HG03095 (cell line): ENCODE data around the gene RLN1.
"Not testable (repeated sequence)": the region's sequence is repeated elsewhere in the genome, so short reads cannot be mapped to it uniquely, and the experiment has no call there.

Source experiments
- ATAC-seq: cut with Tn5 transposase; IDR thresholded peaks from one replicate; pipeline ENCODE4 v1.9.1; 2021; ENCODE audit warnings: moderate library complexity; ENCODE audit not compliant: unreplicated experiment

The RLN1 gene

GRCh38 chr9:5326187-5326586 lies 13.5 kb downstream of the RLN1 start:
- no peak for ATAC-seq

GRCh38 chr9:5321601-5322000 lies 18.1 kb downstream of the RLN1 start:
- not testable (repeated sequence) for ATAC-seq

DNA sequence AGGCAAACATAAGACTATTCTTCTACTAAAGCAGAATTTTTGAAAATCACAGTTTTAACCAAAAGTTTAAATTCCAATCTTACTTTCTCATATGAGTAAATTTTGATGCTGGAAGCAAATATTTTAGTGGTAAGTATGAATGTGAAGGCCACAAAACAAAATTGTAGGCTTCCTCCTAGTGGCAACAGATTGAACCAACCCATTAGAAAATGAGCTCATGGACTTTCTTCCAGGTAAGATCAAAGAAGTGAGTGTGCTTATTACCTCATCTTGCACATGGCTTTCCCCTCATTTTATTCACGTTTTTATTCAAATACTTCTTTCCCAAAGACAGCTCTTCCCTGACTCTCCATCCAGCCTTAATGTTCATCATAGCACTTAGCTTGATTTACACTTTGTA lies 18.6 kb downstream of the RLN1 start:
- no peak for ATAC-seq

DNA sequence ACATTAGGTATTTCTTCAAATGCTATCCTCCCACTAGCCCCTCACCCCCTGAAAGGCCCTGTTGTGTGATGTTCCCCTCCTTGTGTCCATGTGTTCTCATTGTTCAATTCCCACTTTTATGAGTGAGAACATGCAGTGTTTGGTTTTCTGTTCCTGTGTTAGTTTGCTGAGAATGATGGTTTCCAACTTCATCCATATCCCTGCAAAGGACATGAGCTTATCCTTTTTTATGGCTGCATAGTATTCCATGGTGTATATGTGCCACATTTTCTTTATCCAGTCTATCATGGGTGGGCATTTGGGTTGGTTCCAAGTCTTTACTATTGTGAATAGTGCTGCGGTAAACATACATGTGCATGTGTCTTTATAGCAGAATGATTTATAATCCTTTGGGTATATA lies 23.3 kb downstream of the RLN1 start:
- ATAC-seq = not testable (repeated sequence)

- no peak for ATAC-seq
These were observed 24.3 kb downstream of the RLN1 start for GRCh38 chr9:5315187-5315923.

DNA sequence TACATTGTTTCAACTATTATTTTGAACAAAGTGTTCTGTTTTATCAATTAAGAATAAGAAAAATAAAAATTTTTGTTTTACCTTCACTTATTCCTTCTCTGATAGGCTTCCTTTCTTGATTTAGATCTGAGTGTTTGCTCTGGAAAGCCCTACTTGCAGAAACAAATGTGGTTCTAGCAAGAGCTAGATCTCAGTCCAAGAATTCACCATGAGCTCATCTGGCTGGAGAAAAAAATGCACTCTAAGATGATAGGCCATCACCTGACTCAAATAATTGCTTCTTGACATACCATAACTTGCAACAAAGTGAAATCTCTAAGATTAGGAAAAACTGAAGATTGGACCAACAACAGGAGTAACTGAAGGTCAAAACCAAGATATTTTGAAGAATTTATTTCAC lies 28.8 kb downstream of the RLN1 start:
- ATAC-seq = no peak

GRCh38 chr9:5305741-5306140 lies 33.9 kb downstream of the RLN1 start:
- ATAC-seq = no peak

GRCh38 chr9:5303840-5304795 lies 35.6 kb downstream of the RLN1 start, which contains the start of gene RLN2:
Gene RLN2, minus strand, starts transcription at chr9:5304716. Its CDS starts 136 bp downstream, at chr9:5304580.
- ATAC-seq = peak; percentile 96

- ATAC-seq = no peak
These were observed 38.1 kb downstream of the RLN1 start for GRCh38 chr9:5301544-5301943.

DNA sequence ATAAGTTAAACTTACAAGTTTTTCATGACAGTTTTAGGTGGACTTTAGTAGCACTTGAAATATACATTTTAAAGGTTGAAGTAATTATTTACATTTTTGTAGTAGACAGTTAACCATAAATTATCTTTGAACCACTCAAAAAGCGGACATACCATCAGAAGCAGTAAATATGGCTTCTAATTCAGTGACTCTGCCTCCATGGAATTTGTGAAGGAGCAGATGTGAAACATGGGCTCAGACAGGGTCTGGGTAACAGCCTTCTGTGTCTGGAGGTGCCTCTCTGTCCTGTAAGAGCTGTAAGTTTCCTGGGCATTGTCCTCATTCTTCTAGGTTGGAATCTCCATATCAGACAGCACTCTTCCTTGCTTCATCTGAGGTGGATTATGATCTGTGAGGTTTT lies 47.5 kb downstream of the RLN1 start:
- no peak for ATAC-seq

DNA sequence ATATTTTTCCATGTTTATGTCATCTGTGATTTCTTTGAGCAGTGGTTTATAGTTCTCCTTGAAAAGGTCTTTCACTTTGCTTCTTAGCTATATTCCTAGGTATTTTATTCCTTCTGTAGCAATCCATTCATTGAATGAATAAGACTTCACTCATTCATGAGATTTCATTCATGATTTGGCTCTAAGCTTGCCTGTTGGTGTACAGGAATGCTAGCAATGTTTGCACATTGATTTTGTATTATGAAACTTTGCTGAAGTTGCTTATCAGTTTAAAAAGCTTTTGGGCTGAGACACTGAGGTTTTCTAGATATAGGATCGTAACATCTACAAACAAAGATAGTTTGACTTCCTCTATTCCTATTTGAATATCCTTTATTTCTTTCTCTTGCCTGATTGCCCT lies 51.1 kb downstream of the RLN1 start:
- ATAC-seq = no peak

GRCh38 chr9:5286262-5286661 lies 53.4 kb downstream of the RLN1 start:
- ATAC-seq = no peak
